NCI-H146 treated with DMSO at 0.1 percent for 48 hours (cell line): ENCODE results near the gene PHF10.
A peak's percentile ranks its signal among the peaks of the same experiment; 100 is the strongest.
"Not testable (repeated sequence)": the region's sequence is repeated elsewhere in the genome, so short reads cannot be mapped to it uniquely, and the experiment has no call there.

Experiments used
- DNase-seq: peaks from one replicate; lab custom pipeline; 2025; ENCODE audit not compliant: unreplicated experiment; lab: John Stamatoyannopoulos, UW

PHF10 gene

DNA sequence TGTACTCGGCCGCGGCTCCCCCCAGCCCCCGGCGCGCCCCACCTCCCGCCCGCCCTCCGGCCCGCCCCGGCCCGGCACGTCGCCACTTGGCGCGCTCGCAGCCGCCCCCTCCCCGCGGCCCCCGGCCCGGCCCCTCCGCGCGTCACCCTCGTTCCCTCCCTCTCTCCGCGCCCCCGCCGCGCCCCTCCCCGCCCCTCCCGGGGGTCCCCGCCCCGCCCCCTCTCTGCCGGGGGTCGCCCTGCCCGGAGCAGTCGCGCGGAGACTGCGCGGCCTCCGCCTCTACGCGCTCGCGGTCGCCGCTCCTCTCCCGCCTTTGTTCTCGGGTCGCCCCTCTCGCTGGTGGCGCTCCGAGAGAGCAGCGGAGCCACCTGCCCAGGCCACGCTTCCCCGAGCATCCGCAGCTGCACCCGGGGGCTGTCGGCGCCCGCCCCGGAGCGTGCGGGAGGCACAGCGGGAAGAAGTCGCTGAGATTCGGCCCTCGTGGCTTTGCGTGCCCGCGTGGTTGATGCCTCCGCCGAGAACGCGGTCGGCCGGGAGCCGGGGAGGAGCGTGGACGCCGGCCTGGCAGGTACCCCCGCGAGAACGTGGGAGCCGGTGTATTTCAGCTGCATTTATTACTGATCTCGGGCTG lies at the start of gene PHF10:
Gene PHF10 (minus strand): TSS at position 7 of the 631 bp plus-strand sequence. CDS start 569 bp downstream, outside the sequence.
- DNase-seq: peak; percentile 90

DNA sequence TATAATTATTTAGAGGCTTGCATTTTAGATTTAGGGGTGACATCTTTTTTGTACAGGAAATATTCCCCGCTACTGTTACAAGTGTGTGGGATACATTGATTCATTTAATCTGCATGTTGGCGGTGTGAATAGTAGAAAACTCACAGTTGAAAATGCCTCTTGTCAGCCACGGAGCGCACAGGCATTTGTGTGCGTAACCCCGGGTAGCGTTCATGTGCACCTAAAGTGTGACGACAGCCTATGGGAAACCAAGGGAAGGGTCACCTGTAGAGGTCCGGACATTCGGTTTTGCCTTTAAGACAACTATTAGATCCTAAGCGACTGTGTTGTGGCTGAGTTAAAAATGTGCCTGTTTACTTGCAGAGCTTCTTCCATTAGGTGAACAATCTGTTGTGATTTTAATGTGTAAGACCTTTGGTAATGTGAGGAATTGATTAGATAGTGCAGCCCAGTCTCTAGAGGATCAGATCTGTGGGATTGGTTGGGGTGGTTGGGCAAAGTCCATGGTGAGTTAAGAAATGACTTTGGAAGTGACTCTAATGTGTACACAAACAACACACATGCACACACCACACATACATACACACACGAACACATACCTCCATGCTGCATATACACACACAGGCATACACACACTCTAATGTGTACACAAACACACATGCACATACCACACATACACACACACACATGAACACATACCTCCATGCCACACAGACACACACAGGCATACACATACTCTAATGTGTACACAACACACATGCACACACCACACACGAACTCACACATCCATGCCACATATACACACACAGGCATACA lies 42.8 kb upstream of the PHF10 start:
- DNase-seq: no peak

DNA sequence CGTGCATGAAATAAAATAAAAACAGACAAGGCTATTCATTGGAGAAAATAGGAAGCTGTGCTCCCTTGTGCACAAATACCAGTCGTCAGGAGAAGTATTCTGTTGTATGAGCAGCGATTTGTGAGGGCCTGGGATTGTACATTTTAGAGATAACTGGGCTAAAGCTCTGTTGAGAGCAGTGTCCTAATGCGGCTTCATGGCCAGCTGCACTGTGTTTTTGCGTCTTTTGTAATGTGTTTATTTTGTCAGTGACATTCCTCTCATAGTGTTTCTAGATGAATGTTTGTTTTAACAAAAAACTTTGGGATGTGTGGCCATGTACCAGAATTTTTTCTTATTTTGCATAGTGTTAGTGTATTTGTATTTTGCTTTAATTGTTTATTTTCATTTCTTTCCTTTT lies 41.9 kb upstream of the PHF10 start:
- no peak for DNase-seq

DNA sequence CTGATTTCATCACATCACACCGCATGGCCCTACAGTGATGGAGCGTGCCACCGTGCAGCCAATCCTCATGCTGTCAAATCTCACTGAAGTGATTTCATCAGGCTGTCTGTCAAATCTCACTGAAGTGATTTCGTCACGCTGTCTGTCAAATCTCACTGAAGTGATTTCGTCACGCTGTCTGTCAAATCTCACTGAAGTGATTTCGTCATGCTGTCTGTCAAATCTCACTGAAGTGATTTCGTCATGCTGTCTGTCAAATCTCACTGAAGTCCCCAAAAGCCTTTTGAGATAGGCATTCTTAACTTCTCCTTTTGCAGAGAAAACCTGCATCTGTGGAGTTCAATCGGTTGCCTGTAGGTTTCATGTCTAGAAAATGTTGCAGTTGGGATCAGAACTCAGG lies 41.5 kb upstream of the PHF10 start:
- not testable (repeated sequence) for DNase-seq

DNA sequence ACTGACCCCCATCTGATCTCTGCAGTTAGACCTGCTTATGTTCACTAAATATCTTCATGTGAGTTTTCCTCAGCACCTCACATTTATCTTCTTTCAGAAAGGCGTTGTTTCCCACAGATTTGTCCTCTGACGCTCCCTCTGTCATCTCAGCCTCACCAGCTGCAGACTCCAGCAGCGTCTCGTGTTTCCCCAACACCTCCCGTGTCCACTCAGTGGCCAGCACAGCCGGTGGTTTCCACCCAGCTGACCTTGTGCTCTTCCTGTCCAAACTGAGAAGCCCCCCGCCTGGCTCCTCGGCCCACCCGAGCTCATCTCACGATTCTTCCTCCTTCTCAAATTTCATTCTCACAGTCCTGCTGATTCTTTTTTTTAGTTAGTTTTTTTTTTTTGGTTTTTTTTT lies 39.6 kb upstream of the PHF10 start:
- no peak for DNase-seq

- no peak for DNase-seq
These were observed 39.0 kb upstream of the PHF10 start for GRCh38 chr6:169763308-169763707.

GRCh38 chr6:169755162-169755561 lies 30.9 kb upstream of the PHF10 start:
- DNase-seq: no peak

GRCh38 chr6:169752074-169752623 lies 27.8 kb upstream of the PHF10 start:
- peak; percentile 61 for DNase-seq

DNA sequence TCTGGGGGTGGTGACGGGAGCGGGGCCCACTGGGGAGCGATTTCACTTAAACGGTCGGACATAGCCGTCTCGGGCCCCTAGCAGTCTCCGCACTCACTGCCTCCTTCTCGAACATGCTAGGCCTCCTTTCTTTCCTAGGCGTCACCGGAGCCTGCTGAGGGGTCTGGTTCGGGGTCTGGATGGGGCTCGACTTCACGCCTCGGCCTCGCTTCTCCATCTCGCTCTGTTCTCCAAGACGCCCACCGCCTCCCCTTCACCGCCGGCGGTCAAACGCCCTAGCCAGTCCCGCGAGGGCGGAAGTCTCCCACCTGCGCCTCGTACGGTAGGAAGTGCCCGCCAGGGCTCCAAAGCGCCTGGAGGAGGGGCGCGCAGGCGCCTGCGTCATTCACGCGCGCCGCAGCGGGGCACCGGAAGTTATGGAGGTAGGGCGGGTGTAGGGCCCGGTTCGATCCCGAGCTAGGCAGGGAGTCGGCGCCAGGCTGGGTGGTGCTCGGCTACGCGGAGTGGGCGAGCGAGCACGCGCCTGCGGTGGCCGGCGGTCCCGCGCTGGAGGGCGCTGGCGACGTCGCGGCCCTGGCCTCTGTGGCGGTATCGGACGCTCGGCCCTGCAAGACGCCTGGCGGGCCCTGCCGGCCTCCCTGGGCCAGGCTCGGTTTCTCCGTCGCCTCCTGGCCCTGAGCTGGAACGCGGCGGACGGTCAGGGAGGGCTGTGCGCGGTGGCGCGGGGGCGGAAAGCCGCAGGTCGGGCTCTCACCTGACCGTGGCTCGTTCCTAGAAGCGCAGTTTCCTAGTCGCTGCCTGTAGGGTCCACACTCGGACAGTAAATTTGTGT lies 27.2 kb upstream of the PHF10 start, which contains the start of the genes DYNLT2 and ERMARD:
Gene DYNLT2 (minus strand): TSS at position 331 of the 832 bp plus-strand sequence. CDS start 114 bp downstream, at position 217.
Gene ERMARD (plus strand): TSS at position 381 of the 832 bp plus-strand sequence. CDS start 36 bp downstream, at position 417.
- peak; percentile 96 for DNase-seq

DNA sequence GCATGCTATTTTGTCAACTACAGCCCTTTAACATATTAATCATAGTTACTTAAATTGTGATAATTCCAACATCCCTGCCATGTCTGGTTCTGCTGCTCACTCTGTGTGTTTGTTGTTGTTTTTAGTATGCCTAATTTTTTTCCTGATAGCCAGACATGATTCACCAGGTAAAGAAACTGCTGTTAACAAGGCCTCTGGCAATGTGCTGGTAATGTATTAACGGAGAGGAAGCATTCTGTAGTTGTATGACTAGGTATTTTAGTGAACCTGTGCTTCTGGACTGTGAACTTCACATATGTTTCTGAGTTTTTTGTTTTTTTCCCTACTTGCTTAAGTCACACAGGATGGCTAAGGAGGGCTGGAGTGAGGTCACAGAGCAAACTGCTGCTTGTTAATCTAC lies 22.3 kb upstream of the PHF10 start:
- no peak for DNase-seq

GRCh38 chr6:169745405-169745804 lies 21.1 kb upstream of the PHF10 start:
- no peak for DNase-seq

DNA sequence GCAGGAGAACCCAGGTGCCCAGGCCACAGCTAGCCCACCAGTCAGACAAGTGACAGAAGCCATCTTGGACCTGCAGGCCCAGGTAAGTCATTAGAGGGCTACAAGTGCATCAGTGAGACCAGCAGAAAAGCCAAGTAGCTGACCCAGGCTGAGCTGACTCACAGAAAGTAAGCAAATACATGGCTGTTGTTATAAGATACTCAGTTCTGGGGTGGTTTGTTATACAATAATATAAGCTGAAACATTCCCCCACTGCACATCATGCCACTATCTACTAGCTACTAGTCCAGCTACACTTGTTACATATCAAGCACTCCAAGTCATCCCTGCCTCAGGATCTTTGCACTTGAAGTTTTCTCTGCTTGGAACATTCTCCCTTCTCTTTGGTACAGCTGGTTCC lies 17.0 kb upstream of the PHF10 start:
- no peak for DNase-seq

DNA sequence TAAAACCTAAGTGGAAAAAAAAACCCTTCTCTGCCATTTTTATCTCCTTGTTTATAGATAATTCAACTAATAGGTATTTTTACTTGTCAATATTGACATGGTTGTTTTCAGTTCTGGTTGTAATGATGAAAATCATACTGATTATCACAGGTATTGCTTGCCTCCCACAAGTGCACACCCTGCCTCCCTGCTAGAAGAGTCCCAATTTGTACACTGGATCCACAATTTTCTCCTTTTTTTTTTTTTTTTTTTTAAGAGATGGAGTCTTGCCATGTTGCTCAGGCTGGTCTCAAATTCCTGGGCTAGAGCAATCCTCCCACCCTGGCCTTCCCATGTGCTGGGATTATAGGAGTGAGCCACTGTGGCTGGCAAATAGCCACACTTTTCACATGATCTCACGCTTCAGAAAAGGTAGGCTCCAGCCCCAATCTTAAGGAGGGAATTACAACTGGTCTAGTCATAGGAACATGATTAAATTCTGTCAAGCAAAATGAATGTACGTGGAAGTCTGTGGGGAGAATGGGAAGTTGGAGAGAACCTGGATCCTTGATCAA lies 14.8 kb upstream of the PHF10 start:
- no peak for DNase-seq

DNA sequence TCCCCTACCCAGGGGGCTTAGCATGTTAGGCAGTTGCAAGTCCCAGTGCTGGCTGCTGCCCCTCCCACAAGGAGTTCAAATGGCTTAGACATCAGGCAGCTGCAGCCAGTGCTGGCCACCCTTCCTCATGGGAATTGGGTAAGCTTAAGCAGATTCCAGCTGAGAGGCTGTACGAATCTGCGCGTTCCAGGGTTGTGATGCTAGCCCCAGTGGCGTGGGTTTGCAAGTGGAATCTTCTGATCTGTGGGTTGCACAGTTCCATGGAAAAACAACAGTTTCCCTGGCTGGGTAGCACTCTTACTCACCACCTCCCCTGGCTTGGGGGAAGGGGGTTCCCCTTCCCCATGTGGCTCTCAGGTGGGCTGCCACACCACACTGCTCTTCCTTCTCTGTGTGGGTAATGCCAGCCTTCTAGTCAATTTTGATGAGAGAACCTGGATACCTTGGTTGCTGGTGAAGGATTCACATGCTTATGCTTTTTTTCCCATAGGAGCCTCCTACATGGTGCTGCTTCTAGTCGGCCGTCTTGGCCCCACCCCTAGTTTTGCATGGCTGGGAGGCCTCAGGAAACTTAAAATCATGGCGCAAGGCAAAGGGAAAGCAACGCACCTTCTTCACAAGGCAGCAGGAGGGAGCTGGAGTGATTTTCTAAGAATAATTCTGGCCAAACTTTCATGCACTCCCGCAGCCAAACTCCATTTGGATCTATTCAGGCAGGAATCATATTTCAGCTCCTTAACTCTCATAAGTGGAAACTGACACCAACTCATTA lies 14.1 kb upstream of the PHF10 start:
- no peak for DNase-seq

DNA sequence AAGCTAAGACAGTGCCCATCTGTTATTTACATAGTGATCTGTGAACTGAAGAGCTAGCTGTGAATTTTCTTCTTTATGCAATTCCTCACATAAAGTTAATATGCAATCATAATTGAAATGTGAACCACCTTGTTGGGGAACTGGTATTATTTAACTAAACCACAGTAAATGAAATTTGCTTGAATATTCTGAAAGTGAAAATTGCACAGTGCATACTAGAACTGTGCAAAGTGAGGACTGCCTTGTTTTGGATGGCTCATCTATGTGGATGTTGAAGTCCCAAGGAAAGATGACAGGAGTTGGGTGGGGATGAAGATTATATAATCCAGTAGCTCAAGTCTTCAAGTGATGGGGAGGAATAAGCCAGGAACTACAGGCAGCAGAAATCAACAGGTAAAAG lies 5.7 kb upstream of the PHF10 start:
- DNase-seq: no peak

GRCh38 chr6:169726963-169727362 lies 2.7 kb upstream of the PHF10 start:
- no peak for DNase-seq

DNA sequence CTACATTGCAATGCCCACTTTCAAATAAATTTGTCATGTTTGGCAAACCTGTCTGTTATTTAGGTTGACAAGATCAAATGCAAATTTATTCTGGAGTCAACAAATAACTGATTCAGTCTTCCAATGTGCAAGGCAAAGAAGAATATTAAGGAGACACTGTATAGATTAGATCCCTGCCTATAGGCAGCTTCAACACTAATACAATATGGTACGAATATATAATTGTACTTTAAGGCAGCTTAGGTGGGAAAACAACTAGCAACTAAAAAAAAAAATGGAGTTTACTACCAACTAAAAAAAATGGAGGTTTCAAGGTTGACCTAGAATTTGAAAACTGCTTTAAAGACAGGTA lies 1.7 kb upstream of the PHF10 start:
- no peak for DNase-seq

- DNase-seq: peak; percentile 52
These were observed 1.1 kb upstream of the PHF10 start for GRCh38 chr6:169725125-169726048.

GRCh38 chr6:169723991-169724493 lies 258 bp downstream of the PHF10 start:
- no peak for DNase-seq
